Muscle of arm (tissue), 12 donors: Measurements from ENCODE around the gene ENTPD2. TPM values are rescaled to one million over a fixed set of nuclear protein-coding genes. Genes with fewer than 3 reads are reported as not detected.
A peak's percentile ranks its signal among the peaks of the same experiment; 100 is the strongest.
"Not testable (repeated sequence)": the region's sequence is repeated elsewhere in the genome, so short reads cannot be mapped to it uniquely, and the experiment has no call there.

ENCODE experiments used
- DNase-seq: peaks from one replicate; pipeline ENCODE4 v3.0.0-alpha.2; 2013
- polyA plus RNA-seq, 12 donors: library from polyadenylated mRNA; unstranded; fragments of 120-200 nt; gene quantifications; one replicate each; pipeline ENCODE4 v1.2.1, GENCODE V29; 2013; ENCODE audit not compliant: insufficient read length in 12 of 12

ENTPD2 gene
- polyA plus RNA-seq, 12 donors: 8.6 to 21.8 (median 12.8) TPM; not detected in 1

DNA sequence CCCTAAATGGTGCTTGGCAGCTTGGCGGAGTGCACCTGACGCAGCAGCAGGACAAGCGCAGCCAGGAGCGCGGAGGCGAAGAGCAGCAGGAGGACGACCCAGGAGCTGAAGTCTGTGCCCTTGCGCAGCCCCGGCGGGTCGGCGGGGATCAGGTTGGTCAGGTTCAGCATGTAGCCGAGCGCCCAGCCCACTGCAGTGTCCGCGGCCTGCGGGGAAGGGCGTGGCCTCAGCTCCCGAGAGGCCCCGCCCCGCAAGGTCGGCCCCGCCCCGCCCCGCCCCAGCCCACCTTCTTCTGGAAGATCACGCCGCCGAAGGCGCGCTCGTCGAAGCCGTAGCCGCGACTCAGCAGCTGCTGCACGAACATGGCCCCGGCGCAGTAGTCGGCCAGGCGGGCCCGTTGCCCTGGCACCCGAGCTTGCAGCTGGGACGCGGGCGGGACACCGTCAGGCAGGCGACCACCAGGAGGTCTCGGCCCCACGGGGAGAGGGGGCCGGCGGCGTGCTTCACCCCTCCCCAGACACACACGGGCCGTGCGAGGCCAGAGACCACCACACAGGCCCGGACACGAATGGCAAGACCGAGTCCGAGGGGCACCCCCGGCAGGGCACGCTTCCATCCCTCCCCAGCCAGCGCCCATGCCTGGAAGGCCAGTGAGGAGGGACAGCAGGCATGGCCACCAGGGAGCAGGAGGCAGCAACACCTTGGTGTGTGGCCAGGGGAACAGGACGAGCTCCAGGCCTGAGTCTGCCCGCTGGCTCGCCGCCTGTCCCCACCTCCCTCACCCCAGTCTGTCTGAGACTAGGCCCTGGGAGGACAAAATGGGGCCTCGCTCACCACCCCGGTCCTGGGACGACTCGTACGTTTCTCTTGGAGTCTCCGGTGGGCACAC, 5.0 kb downstream of the ENTPD2 start:
- DNase-seq: no peak

DNA sequence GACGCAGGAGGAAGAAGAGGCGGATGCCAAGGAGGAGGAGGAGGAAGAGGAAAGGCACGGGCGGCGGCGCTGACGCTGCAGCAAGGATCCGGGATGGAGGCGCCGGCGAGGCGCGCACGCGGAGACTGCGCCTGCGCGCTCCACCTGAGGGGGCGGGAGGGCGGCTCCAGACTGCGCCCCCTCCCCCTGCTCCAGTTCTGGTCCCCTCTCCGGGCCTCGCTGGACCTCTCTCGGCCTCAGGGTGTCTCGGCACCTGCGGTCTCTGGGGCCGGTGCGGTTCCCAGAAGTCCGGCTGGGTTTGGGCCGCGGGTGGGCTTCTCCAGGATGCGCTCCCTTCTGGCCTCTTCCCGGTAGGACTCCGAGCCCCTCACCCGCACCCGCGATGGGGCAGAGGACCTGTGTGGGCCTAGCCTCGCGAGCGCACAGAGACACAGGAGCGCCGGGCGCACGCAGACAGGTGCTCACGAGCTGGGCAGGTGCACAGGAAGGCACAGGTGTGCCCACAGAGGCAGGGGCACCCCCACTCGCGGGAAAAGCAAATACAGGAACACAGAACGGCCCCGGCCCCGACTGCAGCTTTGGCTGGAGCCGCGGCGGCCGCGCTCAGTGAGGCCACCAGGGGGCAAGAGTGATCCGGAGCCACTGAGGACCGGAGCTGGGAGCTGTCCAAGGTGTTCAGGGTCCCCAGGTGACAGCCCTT, 7.6 kb downstream of the ENTPD2 start, which contains the start of gene NPDC1:
Gene NPDC1, minus strand, starts transcription at position 90 of the 700 bp plus-strand sequence. CDS start 188 bp downstream, outside the sequence.
- peak; percentile 78 for DNase-seq

DNA sequence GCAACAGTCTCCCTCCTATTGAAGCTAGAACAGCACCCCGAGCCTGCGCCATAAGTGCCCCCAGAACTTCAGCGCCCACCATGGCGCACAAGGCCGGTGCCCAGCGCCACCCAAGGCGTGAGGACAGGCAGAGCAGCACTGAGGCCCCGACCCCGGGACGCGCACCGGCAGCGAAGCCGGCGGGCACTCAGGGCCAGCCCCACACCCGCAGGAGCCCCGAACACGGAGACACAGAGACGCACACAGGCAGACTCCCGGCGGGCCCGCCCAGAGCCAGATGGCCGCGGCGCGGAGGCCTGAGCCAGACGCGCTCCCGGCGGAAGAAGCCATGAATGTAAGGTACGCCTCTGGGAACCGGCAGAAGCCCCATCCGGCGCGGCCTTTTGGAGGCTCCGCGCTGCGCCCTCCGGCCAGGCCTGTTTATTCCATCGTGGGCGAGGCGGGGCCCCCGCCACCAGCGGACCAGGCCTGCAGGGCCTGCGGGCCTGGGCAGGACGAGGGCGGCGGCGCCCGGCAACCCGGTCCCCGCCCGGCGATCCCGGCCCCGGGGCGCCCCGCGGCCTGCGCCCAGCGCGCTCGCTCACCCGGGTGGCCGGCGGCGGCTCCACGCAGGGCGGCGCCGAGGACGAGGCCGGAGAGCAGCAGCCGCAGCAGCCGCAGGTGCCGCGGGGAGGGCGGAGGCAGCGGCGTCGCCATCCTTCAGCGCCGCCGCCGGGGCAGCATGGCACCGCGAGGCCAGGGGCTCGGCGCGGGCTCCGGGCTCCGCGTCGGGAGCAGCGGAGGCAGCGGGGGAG, 8.4 kb downstream of the ENTPD2 start:
- no peak for DNase-seq

DNA sequence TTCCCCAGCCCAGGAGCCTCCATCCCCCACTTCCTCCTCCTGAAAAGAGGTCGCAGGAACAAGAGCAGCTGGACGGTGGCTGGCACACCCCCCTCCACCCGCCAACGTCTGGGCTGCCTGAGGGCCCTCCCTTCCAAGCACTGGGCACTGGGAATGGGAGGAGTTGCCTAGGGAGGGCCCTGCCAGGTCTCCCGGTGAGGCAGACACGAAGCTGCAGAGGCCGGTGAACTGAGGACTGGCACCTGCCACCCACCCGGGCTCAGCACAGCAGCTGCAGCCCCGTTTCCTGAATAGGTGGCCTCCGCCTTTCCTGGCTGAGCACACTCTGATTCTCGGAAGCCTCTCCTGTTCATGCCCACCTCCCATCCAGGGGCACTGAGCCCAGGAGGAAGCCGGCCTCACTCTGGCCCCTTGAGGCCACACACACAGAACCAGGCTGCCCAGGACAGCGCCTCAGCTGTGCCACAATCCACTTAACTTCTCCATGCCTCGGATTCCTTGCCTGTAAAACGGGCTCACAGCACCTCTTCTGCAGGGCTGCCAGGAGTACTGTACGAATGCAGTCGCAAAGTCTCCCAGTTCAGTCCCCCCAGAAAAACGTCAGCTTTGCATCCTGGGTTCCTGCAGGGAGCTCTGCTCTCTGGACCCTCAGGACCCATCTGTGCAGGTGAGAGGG, 9.2 kb downstream of the ENTPD2 start:
- no peak for DNase-seq

DNA sequence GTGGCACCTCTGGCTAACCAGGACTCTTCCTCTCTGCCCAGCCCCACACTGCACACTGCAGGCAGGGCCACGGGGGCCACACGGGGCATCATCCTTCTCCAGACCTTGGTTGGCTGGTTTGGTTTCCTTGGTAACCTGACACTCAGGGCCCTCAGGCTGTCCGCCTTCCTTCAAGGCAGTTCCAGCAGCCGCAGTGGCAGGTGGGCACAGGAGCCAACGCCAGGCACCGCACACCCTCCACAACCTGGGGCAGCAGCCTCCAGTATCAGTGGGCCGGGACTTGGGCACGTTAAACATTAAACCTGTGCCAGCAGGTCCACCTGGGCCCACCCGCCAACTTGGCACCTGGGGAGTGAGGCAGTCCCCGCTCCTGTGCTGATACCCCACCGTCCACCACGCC, 9.8 kb downstream of the ENTPD2 start:
- DNase-seq: no peak

- DNase-seq: no peak
Observed at GRCh38 chr9:137042751-137043727, 10.8 kb downstream of the ENTPD2 start.

DNA sequence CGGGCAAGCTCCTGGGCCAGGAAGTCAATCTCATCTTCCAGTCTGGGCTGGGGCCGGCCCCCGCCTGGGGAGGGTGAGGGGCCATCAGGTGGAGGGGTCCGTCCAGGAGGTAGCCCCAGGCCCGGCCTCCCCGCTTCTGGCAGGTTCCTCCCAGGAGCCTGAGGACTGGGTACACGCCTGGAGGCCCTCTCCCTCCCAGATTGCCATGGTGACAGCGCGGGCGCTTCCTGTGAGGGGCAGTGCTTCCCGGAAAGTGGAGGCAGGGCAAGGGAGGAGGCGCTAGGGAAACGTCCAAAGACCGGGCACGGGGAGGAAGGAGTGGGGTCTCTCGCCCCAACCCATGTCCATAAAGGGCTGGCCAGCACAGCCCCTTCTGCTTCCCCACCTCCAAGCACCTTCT, 12.7 kb downstream of the ENTPD2 start:
- DNase-seq: no peak

GRCh38 chr9:137040568-137040967, 13.3 kb downstream of the ENTPD2 start:
- DNase-seq: no peak

DNA sequence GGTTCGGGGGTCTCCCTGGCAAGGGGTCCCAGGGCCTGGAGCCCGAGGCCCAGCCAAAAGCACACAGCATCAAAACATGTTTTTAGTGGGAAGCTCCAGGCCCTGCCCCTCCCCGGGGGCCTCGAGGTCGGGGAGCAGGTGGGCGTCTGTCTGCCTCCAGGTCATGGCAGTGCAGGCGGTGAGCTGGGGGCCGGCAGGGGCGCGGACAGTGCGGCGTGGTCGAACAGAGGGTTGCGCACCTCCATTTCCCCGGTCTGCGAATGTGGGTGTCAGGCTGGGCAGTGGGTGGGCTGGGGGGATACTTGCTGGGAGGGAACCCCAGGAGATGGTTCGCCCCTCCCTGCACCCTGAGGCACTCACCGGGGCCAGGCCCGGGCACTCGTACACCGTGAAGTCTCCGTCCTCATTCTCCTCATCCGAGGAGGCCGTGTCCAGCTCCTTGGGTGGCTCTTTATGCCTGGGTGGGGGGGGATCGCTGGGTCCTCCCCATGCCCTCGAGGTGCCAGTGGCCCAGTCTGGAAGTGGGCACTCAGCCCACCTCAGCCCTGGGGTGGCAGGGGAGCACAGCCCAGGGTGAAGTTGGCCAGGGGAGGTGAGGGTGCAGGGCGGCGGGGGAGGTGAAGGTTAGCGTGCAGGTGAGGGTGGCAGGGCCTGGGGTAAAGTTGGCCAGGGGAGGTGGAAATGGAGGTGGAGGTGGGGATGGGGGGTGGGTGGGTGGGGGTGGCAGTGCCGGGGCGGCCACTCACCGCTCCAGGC, 14.1 kb downstream of the ENTPD2 start:
- no peak for DNase-seq

DNA sequence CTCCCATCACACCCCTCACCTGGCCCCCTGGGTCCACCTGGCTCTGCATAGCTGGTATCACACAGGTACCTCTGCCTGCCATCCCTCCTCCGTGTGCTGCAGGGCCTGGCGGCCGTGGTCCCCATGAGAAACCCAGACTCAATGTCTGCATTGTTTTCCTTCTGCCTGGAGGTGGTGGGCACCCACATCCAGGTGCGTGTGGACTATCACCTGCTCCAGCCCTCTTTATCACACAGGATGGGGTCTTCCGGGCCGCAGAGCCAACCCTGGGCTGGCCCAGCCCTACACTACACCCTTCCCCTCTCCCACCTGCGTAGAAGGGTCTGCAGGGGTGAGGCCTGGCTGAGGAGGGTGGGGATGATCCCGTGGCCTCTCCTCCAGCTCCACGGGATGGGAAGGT, 14.9 kb downstream of the ENTPD2 start:
- DNase-seq: no peak

DNA sequence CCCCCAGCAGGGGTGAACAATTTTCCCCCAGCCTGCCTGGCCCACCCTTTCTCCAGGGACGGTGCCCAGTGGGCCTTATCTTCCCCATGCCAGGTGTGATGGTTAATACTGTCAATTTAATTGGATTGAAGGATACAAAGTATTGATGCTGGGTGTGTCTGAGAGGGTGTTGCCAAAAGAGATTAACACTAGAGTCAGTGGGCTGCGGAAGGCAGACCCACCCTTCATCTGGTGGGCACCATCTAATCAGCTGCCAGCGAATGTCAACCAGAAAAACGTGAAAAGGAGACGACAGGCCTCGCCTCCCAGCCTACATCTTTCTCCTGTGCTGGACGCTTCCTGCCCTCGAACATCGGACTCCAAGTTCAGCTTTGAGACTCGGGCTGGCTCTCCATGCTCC, 16.4 kb downstream of the ENTPD2 start:
- DNase-seq: no peak

- DNase-seq: no peak
Observed at GRCh38 chr9:137037035-137037434, 16.8 kb downstream of the ENTPD2 start.

DNA sequence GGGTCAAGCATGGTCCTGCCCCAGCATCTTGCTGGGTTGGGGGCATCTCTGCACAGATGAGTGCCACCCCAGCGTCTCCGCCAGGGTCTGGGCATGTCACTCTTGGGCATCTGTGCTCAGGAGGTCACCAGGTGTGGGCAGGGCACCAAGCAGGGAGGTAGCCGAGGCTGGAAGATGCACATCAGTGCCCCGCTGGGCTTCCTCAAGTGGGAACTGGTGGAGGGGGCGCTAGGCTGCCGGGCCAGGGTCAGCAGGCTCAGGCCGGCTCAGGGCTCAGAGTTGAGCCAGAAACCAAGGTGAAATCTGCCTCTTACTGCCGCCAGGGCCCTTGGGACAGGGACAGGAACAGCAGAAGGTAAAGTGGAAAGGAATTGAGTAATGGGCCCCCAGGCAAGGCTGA, 17.9 kb downstream of the ENTPD2 start:
- no peak for DNase-seq

DNA sequence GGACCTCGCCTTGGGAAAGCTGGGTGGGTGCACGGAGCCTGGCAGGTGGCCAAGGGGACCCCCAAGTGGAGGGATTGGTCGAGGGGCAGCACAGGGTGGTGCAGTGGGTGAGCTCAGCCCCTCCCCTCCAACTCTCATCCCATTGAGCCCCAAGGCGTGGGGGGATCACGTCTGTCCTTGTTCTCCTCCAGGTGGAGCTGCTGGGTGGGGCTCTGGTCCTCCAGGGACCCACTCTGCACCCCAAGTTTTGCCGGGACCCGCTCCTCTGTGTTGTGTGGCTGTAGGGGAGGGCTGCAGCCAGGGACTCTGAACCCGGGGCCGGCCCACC, 18.4 kb downstream of the ENTPD2 start:
- no peak for DNase-seq

DNA sequence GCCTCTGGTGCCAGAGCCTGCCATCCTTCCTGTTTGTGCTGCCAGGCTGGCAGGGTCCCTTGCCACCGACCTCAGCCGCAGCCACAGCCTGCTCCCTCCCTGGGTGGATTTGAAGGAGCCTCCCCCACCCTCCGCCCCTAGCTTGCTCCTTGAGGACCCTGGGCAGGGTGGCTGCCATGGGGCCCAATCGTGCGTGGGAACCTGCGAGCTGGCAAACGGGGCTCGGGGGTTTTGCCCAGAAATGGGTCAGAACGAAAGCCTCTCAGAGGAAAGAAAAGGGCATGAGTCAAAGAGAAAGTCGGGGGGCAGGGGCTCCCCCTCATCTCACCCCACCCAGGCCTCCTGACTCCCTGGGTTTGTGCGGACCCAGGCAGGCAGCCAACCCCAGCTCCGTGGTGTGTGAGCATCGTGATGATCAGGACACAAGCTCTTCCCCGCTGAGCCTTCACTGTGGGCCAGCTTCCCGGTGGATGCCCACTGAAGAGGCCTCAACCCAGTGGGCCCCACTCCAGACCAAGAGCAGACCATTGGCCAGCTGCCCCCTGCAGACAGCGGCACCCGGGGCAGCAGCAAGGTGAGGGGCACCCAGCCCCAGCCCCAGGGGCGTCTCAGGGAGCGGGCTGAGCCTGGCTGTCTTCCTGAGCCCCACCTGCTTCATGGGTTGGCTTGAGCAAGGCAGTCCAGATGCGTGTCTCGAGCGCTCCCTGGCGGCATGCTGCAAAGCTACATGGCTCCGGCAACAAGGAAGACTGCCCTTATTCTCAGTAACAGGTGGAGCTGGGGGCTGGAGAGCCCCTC, 19.0 kb downstream of the ENTPD2 start:
- DNase-seq: peak; percentile 89

DNA sequence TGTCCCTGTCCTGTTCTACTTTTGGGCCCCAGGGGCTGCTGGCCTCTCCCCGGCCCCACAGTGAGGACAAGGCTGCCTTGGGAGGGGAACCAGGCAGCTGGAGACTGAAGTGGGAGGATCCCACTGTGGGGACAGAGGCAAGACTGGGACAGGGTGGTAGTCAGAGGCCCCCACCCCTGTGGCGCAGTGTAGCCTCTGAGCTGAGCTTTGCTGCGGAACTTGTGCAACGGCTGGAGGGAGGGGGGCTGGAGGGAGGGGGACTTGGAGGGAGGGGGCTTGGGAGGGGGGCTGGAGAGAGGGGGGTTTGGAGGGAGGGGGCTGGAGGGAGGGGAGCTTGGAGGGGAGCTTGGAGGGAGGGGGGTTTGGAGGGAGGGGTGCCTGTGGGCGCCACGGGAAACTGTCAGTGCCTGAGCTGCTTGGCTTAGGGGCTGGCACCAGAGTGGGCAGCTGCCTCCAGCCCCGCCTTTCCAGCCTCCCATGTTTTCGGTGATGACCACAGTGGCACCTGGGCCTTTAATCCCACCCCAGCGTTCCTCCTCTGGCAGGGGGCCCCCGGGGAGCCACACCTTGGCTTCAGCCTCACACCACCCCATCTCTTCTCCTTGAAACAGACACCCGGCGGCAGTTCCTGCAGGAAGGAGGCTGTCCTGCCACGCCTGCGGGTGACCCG, 19.7 kb downstream of the ENTPD2 start:
- DNase-seq: no peak

GRCh38 chr9:137033481-137033880, 20.4 kb downstream of the ENTPD2 start:
- DNase-seq: not testable (repeated sequence)

GRCh38 chr9:137032858-137033257, 21.0 kb downstream of the ENTPD2 start:
- DNase-seq: no peak
